Breast epithelium (tissue), 4 donors: ENCODE data around the gene TAF9B. TPM values are rescaled to one million over a fixed set of nuclear protein-coding genes. Genes with fewer than 3 reads are reported as not detected.
"Not testable (repeated sequence)": the region's sequence is repeated elsewhere in the genome, so short reads cannot be mapped to it uniquely, and the experiment has no call there.

Experiments
- DNase-seq, 2 donors: peaks; one replicate each; pipeline ENCODE4 v3.0.0-alpha.2; 2019; ENCODE audit warnings: low spot score in 2 of 2
- H3K27ac ChIP-seq, 2 donors: fragments of 200-600 bp; sonication (generic) in 1 of 2; one replicate each; pipeline ENCODE4 v1.5.1; 2016 to 2019; ENCODE audit warnings: mild to moderate bottlenecking in 1 of 2
- H3K27me3 ChIP-seq, 2 donors: fragments of 200-600 bp; sonication (generic) in 1 of 2; one replicate each; pipeline versions ENCODE4 v1.5.1 to v1.6.0; 2017 to 2019; ENCODE audit warnings: control low read depth in 1 of 2, mild to moderate bottlenecking in 1 of 2
- H3K36me3 ChIP-seq: fragments of 200-600 bp; one replicate; pipeline ENCODE4 v1.5.1; 2019
- H3K4me1 ChIP-seq, 2 donors: fragments of 200-600 bp; sonication (generic); one replicate each; pipeline ENCODE4 v1.5.1; 2016 to 2019; ENCODE audit warnings: control low read depth in 1 of 2
- H3K4me3 ChIP-seq, 3 donors: fragments of 200-600 bp; sonication (generic); 1 replicate in 2 of 3; 2 replicates in 1 of 3; pipeline ENCODE4 v1.5.1; 2016 to 2019; ENCODE audit warnings: mild to moderate bottlenecking in 3 of 3, moderate library complexity in 2 of 3
- H3K9me3 ChIP-seq, 2 donors: fragments of 200-600 bp; sonication (generic) in 1 of 2; one replicate each; pipeline ENCODE4 v1.5.1; 2016 to 2019; ENCODE audit warnings: control low read depth in 1 of 2
- POLR2A ChIP-seq: fragments of 450-650 bp; IDR thresholded peaks from one replicate; pipeline ENCODE4 v1.6.1; 2016; ENCODE audit warnings: antibody characterized with exemption, mild to moderate bottlenecking, moderate library complexity
- POLR2AphosphoS5 ChIP-seq, 3 donors: sonication (generic); formaldehyde crosslinking; IDR thresholded peaks; one replicate each; pipeline ENCODE4 v1.6.1; 2017; ENCODE audit warnings: antibody characterized with exemption in 3 of 3
- intact Hi-C: fragments of 100-400 bp; cut with DNase I; formaldehyde crosslinking; loops from one replicate; pipeline ENCODE4 v1.15.1; 2023; ENCODE audit warnings: low total_unique reads
- total RNA-seq, 3 donors: library from RNA; depleted of rRNA; stranded (reverse); fragments of >200 nt; gene quantifications; one replicate each; pipeline ENCODE4 v1.1.0, GENCODE V29; 2016
- TF ChIP-seq, protein P1 (sequence below), 3 donors: fragments of 450-650 bp; IDR thresholded peaks; one replicate each; pipeline ENCODE4 v1.5.1; 2016 to 2017; ENCODE audit warnings: antibody characterized with exemption in 3 of 3, mild to moderate bottlenecking in 3 of 3, moderate library complexity in 3 of 3

Gene TAF9B
- total RNA-seq, 3 donors from 2014 or later = 24.8 to 40.8 (median 25.2) TPM

DNA sequence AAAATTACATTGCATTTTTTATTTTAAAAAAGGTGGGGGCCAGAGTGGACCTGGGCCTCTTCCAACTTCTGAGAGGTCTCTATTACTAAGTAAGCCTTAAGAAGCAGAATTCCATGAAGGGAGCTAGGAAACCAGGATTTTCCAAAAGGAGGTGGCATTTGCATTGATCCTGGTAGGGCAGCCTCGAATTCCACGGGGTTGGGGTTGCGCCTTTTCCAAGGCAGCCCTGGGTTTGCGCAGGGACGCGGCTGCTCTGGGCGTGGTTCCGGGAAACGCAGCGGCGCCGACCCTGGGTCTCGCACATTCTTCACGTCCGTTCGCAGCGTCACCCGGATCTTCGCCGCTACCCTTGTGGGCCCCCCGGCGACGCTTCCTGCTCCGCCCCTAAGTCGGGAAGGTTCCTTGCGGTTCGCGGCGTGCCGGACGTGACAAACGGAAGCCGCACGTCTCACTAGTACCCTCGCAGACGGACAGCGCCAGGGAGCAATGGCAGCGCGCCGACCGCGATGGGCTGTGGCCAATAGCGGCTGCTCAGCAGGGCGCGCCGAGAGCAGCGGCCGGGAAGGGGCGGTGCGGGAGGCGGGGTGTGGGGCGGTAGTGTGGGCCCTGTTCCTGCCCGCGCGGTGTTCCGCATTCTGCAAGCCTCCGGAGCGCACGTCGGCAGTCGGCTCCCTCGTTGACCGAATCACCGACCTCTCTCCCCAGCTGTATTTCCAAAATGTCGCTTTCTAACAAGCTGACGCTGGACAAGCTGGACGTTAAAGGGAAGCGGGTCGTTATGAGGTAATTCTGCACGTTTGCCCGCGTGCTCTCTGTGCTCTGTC is 35.6 kb downstream of the TAF9B start, which contains the start of gene PGK1:
PGK1 (plus strand) TSS at position 626 of the 824 bp plus-strand sequence; CDS start at position 719, 93 bp downstream.
- peak within 1 kb of the TSS; percentile 72 to 78 (median 76) for H3K4me3 ChIP-seq
- peaks cover 0 to 30% of the 10 kb centered on the region in 2 donors for H3K27me3 ChIP-seq
- no peaks in the 10 kb centered on the region for H3K36me3 ChIP-seq
- H3K27ac ChIP-seq = peak within 1 kb of the TSS; percentile 89 to 93
- H3K4me1 ChIP-seq = peaks cover 0 to 3% of the 10 kb centered on the region in 2 donors
- no peaks in the 10 kb centered on the region for H3K9me3 ChIP-seq
- intact Hi-C loops = no loop called here
- TF ChIP-seq POLR2A = peak; percentile 56
- TF ChIP-seq, protein P1, sequence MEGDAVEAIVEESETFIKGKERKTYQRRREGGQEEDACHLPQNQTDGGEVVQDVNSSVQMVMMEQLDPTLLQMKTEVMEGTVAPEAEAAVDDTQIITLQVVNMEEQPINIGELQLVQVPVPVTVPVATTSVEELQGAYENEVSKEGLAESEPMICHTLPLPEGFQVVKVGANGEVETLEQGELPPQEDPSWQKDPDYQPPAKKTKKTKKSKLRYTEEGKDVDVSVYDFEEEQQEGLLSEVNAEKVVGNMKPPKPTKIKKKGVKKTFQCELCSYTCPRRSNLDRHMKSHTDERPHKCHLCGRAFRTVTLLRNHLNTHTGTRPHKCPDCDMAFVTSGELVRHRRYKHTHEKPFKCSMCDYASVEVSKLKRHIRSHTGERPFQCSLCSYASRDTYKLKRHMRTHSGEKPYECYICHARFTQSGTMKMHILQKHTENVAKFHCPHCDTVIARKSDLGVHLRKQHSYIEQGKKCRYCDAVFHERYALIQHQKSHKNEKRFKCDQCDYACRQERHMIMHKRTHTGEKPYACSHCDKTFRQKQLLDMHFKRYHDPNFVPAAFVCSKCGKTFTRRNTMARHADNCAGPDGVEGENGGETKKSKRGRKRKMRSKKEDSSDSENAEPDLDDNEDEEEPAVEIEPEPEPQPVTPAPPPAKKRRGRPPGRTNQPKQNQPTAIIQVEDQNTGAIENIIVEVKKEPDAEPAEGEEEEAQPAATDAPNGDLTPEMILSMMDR (IDR thresholded peaks at IDR 0.05) = no peak
- peak; percentile 47 to 88 (median 75) for TF ChIP-seq POLR2AphosphoS5 (IDR thresholded peaks at IDR 0.05)
- peak; percentile 91 to 94 for DNase-seq

- no peak for DNase-seq
- intact Hi-C loops = no loop called here
Observed at GRCh38 chrX:78103001-78103622, 36.3 kb downstream of the TAF9B start.

DNA sequence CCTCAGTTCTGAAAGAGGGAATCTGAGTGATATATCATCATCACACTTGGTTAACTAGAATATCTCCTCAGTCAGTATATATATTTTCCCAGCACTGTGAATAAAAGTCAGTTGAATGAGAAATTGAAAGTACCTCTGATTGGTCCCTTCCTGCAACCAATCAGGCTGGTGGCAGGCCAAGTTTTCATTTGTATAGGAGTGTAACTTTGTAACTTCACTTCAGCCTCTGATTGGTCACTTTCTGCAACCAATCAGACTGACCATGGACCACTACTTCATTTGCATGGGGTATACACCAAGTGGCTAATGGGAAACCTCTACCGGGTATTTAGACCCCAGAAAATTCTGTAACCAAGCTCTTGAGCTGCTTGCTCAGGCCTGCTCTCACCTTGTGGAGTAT is 37.4 kb downstream of the TAF9B start:
- no peaks in the 10 kb centered on the region for H3K36me3 ChIP-seq
- no peak overlapping the region for H3K4me3 ChIP-seq
- no peak overlapping the region for H3K27ac ChIP-seq
- no peak for DNase-seq
- intact Hi-C loops = no loop called here
- TF ChIP-seq POLR2A = no peak
- no peaks in the 10 kb centered on the region for H3K9me3 ChIP-seq
- peaks cover 0 to 47% of the 10 kb centered on the region in 2 donors for H3K27me3 ChIP-seq
- peaks cover 0 to 3% of the 10 kb centered on the region in 2 donors for H3K4me1 ChIP-seq

More at GRCh38 chrX:78103001-78103622, 36.3 kb downstream of the TAF9B start:
- Histone ChIP-seq H3K4me3 (peak overlapping the region; percentile 28 to 76 (median 72)), H3K27ac (peak overlapping the region; percentile 89 to 93), H3K9me3 (no peaks in the 10 kb centered on the region), H3K27me3 (peaks cover 0 to 37% of the 10 kb centered on the region in 2 donors), H3K4me1 (peaks cover 0 to 3% of the 10 kb centered on the region in 2 donors), H3K36me3 (no peaks in the 10 kb centered on the region)
- TF ChIP-seq POLR2A = no peak
- no peak for TF ChIP-seq POLR2AphosphoS5 (IDR thresholded peaks at IDR 0.05)
- TF ChIP-seq, protein P1 (IDR thresholded peaks at IDR 0.05) = no peak

DNA sequence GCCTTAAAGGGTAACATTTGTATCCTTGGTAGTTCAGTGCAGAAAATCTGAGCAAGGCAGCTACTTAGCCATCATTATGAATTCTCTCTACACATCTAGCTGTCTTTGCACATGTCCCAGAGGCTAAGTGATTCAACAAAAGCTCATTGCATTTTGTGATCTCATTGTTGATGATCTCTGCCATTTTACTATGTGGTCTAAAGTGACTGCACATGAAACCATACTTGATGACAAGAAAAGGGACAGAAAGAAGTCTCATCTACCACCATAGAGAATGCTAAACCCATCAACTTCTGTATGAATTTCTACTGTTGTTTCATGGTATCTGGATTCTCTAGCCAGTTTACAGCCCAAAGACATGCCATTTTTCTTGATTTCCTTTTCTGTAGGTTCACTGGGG is 41.3 kb downstream of the TAF9B start:
- Histone ChIP-seq H3K4me3 (no peak overlapping the region), H3K36me3 (no peaks in the 10 kb centered on the region), H3K4me1 (no peaks in the 10 kb centered on the region), H3K9me3 (no peaks in the 10 kb centered on the region), H3K27me3 (peaks cover 0 to 59% of the 10 kb centered on the region in 2 donors), H3K27ac (no peak overlapping the region)
- intact Hi-C loops = no loop called here
- no peak for TF ChIP-seq POLR2AphosphoS5 (IDR thresholded peaks at IDR 0.05)
- TF ChIP-seq, protein P1 (IDR thresholded peaks at IDR 0.05) = no peak
- no peak for TF ChIP-seq POLR2A
- no peak for DNase-seq

GRCh38 chrX:78092296-78092695 is 47.2 kb downstream of the TAF9B start:
- no peaks in the 10 kb centered on the region for H3K4me1 ChIP-seq
- H3K9me3 ChIP-seq = peaks cover 0 to 10% of the 10 kb centered on the region in 2 donors
- no peak overlapping the region for H3K27ac ChIP-seq
- H3K36me3 ChIP-seq = no peaks in the 10 kb centered on the region
- TF ChIP-seq POLR2AphosphoS5 (IDR thresholded peaks at IDR 0.05) (no peak), POLR2A (no peak)
- TF ChIP-seq, protein P1 (IDR thresholded peaks at IDR 0.05) = no peak
- H3K27me3 ChIP-seq = peaks cover 0 to 25% of the 10 kb centered on the region in 2 donors
- no peak overlapping the region for H3K4me3 ChIP-seq
- no peak for DNase-seq
- intact Hi-C loops = no loop called here

DNA sequence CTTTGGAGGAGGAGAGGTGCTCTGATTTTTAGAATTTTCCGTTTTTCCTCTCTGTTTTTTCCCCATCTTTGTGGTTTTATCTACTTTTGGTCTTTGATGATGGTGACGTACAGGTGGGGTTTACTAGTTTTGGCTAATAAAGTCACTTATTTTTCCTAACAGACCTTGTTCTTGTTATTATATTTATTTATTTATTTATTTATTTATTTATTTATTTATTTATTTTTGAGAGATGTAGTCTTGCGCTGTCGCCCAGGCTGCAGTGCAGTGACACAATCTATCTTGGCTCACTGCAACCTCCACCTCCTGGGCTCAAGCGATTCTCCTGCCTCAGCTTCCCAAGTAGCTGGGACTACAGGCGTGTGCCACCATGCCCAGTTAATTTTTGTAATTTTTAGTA is 58.0 kb downstream of the TAF9B start:
- H3K4me3 ChIP-seq, intact Hi-C loops, H3K27ac ChIP-seq, H3K9me3 ChIP-seq, H3K4me1 ChIP-seq, H3K36me3 ChIP-seq, DNase-seq, H3K27me3 ChIP-seq: not testable (repeated sequence)
